BE2C (cell line): ENCODE results near the gene RAB40C.

Experiments
- DNase-seq: peaks from one replicate; pipeline ENCODE4 v3.0.0-alpha.2; 2020
- H3K27me3 ChIP-seq: fragments of 250-450 bp; sonication (Bioruptor Pico); 2 replicates; pipeline ENCODE4 v1.5.1; 2020; ENCODE audit warnings: mild to moderate bottlenecking
- H3K36me3 ChIP-seq: fragments of 250-450 bp; sonication (Bioruptor Pico); 2 replicates; pipeline ENCODE4 v1.5.1; 2020; ENCODE audit warnings: mild to moderate bottlenecking
- H3K4me1 ChIP-seq: fragments of 250-450 bp; sonication (Bioruptor Pico); 2 replicates; pipeline ENCODE4 v1.5.1; 2020
- H3K4me3 ChIP-seq: 2 replicates; pipeline ENCODE4 v1.5.1; 2011; ENCODE audit warnings: low read depth, low read length
- H3K9me3 ChIP-seq: fragments of 250-450 bp; sonication (Bioruptor Pico); 2 replicates; pipeline ENCODE4 v1.5.1; 2020
- CTCF ChIP-seq: IDR thresholded peaks from 2 replicates; pipeline ENCODE4 v1.5.1; 2012; ENCODE audit warnings: mild to moderate bottlenecking, low read depth, low read length

Gene RAB40C

GRCh38 chr16:591231-591630 lies 1.4 kb downstream of the RAB40C start:
- H3K36me3 ChIP-seq = no peaks in the 10 kb centered on the region
- H3K27me3 ChIP-seq = no peaks in the 10 kb centered on the region
- no peak overlapping the region for H3K4me3 ChIP-seq
- no peak for DNase-seq
- H3K4me1 ChIP-seq = peaks cover 5% of the 10 kb centered on the region
- H3K9me3 ChIP-seq = no peaks in the 10 kb centered on the region
- no peak for TF ChIP-seq CTCF

GRCh38 chr16:591892-592517 lies 2.1 kb downstream of the RAB40C start:
- Histone ChIP-seq H3K27me3 (no peaks in the 10 kb centered on the region), H3K4me1 (peaks cover 5% of the 10 kb centered on the region), H3K9me3 (no peaks in the 10 kb centered on the region), H3K36me3 (0 out of 2 replicates have a peak, but pooled peaks cover 4% of the 10 kb centered on the region), H3K4me3 (no peak overlapping the region)
- TF ChIP-seq CTCF = no peak
- no peak for DNase-seq

- Histone ChIP-seq H3K36me3 (0 out of 2 replicates have a peak, but pooled peaks cover 4% of the 10 kb centered on the region), H3K27me3 (no peaks in the 10 kb centered on the region), H3K9me3 (no peaks in the 10 kb centered on the region), H3K4me3 (no peak overlapping the region), H3K4me1 (peaks cover 5% of the 10 kb centered on the region)
- no peak for DNase-seq
- no peak for TF ChIP-seq CTCF
These were observed 2.8 kb downstream of the RAB40C start for GRCh38 chr16:592518-593306.

GRCh38 chr16:593406-593805 lies 3.5 kb downstream of the RAB40C start:
- no peaks in the 10 kb centered on the region for H3K27me3 ChIP-seq
- 0 out of 2 replicates have a peak, but pooled peaks cover 4% of the 10 kb centered on the region for H3K36me3 ChIP-seq
- TF ChIP-seq CTCF = no peak
- no peaks in the 10 kb centered on the region for H3K9me3 ChIP-seq
- no peaks in the 10 kb centered on the region for H3K4me1 ChIP-seq
- no peak overlapping the region for H3K4me3 ChIP-seq
- DNase-seq = no peak

- no peaks in the 10 kb centered on the region for H3K4me1 ChIP-seq
- H3K9me3 ChIP-seq = no peaks in the 10 kb centered on the region
- H3K36me3 ChIP-seq = peaks cover 6% of the 10 kb centered on the region; the same call in 1 of the 2 replicates
- no peak overlapping the region for H3K4me3 ChIP-seq
- no peak for TF ChIP-seq CTCF
- no peaks in the 10 kb centered on the region for H3K27me3 ChIP-seq
- DNase-seq = no peak
These were observed 3.9 kb downstream of the RAB40C start for GRCh38 chr16:593807-594206.

GRCh38 chr16:595094-595528 lies 5.2 kb downstream of the RAB40C start:
- no peak for DNase-seq

More at GRCh38 chr16:595094-595528, 5.2 kb downstream of the RAB40C start:
- peaks cover 11% of the 10 kb centered on the region; the same call in 1 of the 2 replicates for H3K36me3 ChIP-seq
- H3K4me1 ChIP-seq = no peaks in the 10 kb centered on the region
- TF ChIP-seq CTCF = no peak
- no peaks in the 10 kb centered on the region for H3K27me3 ChIP-seq
- H3K9me3 ChIP-seq = no peaks in the 10 kb centered on the region
- H3K4me3 ChIP-seq = no peak overlapping the region
